Epithelial cell of proximal tubule (primary cell): Measurements from ENCODE around the gene ARHGEF7. TPM values are rescaled to one million over a fixed set of nuclear protein-coding genes. Genes with fewer than 3 reads are reported as not detected.
"Not testable (repeated sequence)": the region's sequence is repeated elsewhere in the genome, so short reads cannot be mapped to it uniquely, and the experiment has no call there.

Experiments
- DNase-seq: peaks from one replicate; pipeline ENCODE4 v3.0.0-alpha.2; 2011; ENCODE audit warnings: low read depth
- H3K4me3 ChIP-seq: 2 replicates; pipeline ENCODE4 v1.5.1; 2011; ENCODE audit warnings: low read depth, mild to moderate bottlenecking, low read length
- total RNA-seq: library from RNA; depleted of rRNA; stranded (reverse); fragments of >200 nt; gene quantifications from 2 replicates; pipeline ENCODE4 v1.2.3, GENCODE V29; 2015
- TF ChIP-seq, protein P1 (sequence below): conservative IDR thresholded peaks from 2 replicates; pipeline ENCODE4 v1.5.1; 2012; ENCODE audit warnings: low read depth, mild to moderate bottlenecking, low read length

Gene ARHGEF7
- total RNA-seq, 1 donor from 2014 or later = 21.9 TPM

DNA sequence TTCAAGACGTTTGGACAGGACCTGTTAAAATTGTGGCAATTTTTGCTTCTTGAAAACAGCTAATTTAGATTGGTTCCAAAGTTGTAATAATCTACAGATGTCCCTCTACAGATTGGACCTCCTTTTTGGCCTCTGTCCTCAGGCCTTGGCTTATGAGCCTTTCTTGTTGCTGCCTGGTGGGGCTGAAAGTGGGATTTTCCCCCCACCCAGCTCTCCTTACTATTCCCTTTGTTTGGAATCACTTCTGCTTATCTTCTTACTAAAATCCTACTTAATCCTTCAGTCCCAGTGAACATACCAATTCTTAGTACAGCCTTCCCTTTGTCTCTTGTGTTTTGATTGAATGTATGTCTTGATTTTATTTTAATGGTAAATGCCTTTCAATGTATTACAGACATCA, 141.8 kb downstream of the ARHGEF7 start:
- TF ChIP-seq, protein P1, sequence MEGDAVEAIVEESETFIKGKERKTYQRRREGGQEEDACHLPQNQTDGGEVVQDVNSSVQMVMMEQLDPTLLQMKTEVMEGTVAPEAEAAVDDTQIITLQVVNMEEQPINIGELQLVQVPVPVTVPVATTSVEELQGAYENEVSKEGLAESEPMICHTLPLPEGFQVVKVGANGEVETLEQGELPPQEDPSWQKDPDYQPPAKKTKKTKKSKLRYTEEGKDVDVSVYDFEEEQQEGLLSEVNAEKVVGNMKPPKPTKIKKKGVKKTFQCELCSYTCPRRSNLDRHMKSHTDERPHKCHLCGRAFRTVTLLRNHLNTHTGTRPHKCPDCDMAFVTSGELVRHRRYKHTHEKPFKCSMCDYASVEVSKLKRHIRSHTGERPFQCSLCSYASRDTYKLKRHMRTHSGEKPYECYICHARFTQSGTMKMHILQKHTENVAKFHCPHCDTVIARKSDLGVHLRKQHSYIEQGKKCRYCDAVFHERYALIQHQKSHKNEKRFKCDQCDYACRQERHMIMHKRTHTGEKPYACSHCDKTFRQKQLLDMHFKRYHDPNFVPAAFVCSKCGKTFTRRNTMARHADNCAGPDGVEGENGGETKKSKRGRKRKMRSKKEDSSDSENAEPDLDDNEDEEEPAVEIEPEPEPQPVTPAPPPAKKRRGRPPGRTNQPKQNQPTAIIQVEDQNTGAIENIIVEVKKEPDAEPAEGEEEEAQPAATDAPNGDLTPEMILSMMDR = no peak
- H3K4me3 ChIP-seq = no peak overlapping the region
- no peak for DNase-seq

GRCh38 chr13:111257899-111258298, 142.8 kb downstream of the ARHGEF7 start:
- DNase-seq, H3K4me3 ChIP-seq: not testable (repeated sequence)

GRCh38 chr13:111258637-111259036, 143.5 kb downstream of the ARHGEF7 start:
- TF ChIP-seq, protein P1 = no peak
- no peak overlapping the region for H3K4me3 ChIP-seq
- DNase-seq = no peak

DNA sequence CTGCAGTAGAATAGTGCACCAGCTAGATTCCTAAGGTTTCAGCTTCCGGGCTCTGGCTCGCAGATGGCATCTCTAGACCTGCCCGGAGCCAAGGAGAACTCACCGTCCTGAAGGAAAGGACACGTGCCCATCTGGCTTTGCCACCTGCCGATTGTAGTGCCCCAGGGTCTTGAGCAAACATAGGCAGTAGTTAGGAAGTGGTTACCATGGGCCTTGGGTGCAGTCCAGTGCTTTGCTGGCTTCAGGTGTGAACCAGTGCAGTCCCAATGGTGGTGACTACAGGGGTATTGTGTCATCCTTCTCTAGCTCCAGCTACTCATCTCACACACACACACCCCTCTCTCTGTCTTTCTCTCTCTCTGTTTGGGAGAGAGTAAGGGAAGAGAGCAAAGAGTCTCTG, 143.9 kb downstream of the ARHGEF7 start:
- DNase-seq = no peak

GRCh38 chr13:111261326-111261725, 146.2 kb downstream of the ARHGEF7 start:
- TF ChIP-seq, protein P1 = no peak
- no peak overlapping the region for H3K4me3 ChIP-seq
- no peak for DNase-seq

More for the DNA sequence above, 143.9 kb downstream of the ARHGEF7 start:
- TF ChIP-seq, protein P1 = no peak
- H3K4me3 ChIP-seq = no peak overlapping the region

DNA sequence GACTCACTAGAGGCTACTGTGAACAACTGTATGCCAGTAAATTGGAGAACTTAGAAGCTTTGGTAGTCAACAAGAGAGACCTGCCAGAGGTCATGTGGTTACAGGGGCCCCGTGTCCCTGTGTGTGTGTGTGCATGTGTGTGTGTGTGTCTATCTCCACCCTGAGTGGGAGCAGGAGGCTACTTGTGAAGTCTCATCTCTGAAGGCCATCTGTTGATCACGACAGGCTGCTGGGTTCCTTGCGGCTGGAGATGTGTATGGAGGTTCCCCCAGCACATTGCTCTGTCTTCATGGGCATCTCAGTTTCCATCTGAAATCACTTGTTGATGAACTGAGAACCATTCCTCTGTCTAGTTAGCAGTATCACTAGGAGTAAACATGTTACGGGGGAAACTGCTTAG, 147.2 kb downstream of the ARHGEF7 start:
- H3K4me3 ChIP-seq = no peak overlapping the region
- TF ChIP-seq, protein P1 = no peak
- no peak for DNase-seq

- TF ChIP-seq, protein P1 = no peak
- DNase-seq = no peak
- no peak overlapping the region for H3K4me3 ChIP-seq
Observed at GRCh38 chr13:111262715-111263114, 147.6 kb downstream of the ARHGEF7 start.
